A549 (cell line): ENCODE data around the gene PREX1. TPM values are rescaled to one million over a fixed set of nuclear protein-coding genes. Genes with fewer than 3 reads are reported as not detected.
"Not testable (repeated sequence)": the region's sequence is repeated elsewhere in the genome, so short reads cannot be mapped to it uniquely, and the experiment has no call there.

Source experiments
- ATAC-seq, 2 experiments: fragments of 200-7000 bp in 1 of 2; fragments of >200 bp in 1 of 2; cut with Nextera tagmentation in 1 of 2; cut with Tn5 transposase in 1 of 2; 3 replicates each; pipeline versions ENCODE4 v1.8.0 to v1.9.1; 2018 to 2020; ENCODE audit warnings: mild to moderate bottlenecking in 1 of 2, moderate library complexity in 1 of 2
- CTCF ChIA-PET: fragments of 300-600 bp; sonication (Branson Sonifier 250); formaldehyde crosslinking; extraction: SDS; loops from one replicate; lab custom pipeline; 2021; ENCODE audit warnings: antibody characterized with exemption, inconsistent platforms; lab: Yijun Ruan, JAX
- POLR2A ChIA-PET: fragments of 350-600 bp; formaldehyde crosslinking; extraction: SDS; loops from one replicate; lab custom pipeline; 2021; ENCODE audit warnings: antibody characterized with exemption, inconsistent platforms; lab: Yijun Ruan, JAX
- DNase-seq, 2 experiments: peaks; one replicate each; pipeline versions ENCODE4 v3.0.0 to v3.0.0-alpha.2; 2011 to 2016; ENCODE audit warnings: low read depth in 1 of 2, low spot score in 1 of 2
- FAIRE-seq: peaks from 2 replicates; lab custom pipeline; 2011; peaks lifted over from hg19 to GRCh38; lab: Jason Lieb, UNC
- H3K27ac ChIP-seq, 2 experiments: fragments of >200 bp; sonication (Bioruptor Twin); formaldehyde crosslinking; 3 replicates each; pipeline ENCODE4 v1.5.1; 2016 to 2017
- H3K4me1 ChIP-seq: fragments of >200 bp; sonication (Bioruptor Twin); formaldehyde crosslinking; 3 replicates; pipeline ENCODE4 v1.6.1; 2016
- H3K4me2 ChIP-seq: fragments of >200 bp; sonication (Bioruptor Twin); formaldehyde crosslinking; 3 replicates; pipeline ENCODE4 v1.6.1; 2016
- H3K4me3 ChIP-seq: fragments of >200 bp; sonication (Bioruptor Twin); formaldehyde crosslinking; 3 replicates; pipeline ENCODE4 v1.5.1; 2016
- H3K9me3 ChIP-seq: fragments of >200 bp; sonication (Bioruptor Twin); formaldehyde crosslinking; 3 replicates; pipeline ENCODE4 v1.6.1; 2016
- CHD2 ChIP-seq: fragments of 150-350 bp; IDR thresholded peaks from 2 replicates; pipeline ENCODE4 v1.6.1; 2014; ENCODE audit warnings: low read length; ENCODE audit not compliant: partially characterized antibody
- EP300 ChIP-seq, 2 experiments: fragments of >200 bp; sonication (Bioruptor Twin); formaldehyde crosslinking; IDR thresholded peaks; 2 replicates in 1 of 2; 3 replicates in 1 of 2; pipeline ENCODE4 v1.6.1; 2016 to 2017
- FOSL2 ChIP-seq, 2 experiments: fragments of 450-650 bp in 1 of 2; fragments of >200 bp in 1 of 2; sonication (Bioruptor Twin) in 1 of 2; formaldehyde crosslinking; IDR thresholded peaks; 2 replicates each; pipeline versions ENCODE4 v1.5.0 to v1.6.1; 2016 to 2020; ENCODE audit warnings: mild to moderate bottlenecking in 1 of 2, moderate library complexity in 1 of 2
- HEYL ChIP-seq: fragments of 250-450 bp; sonication (Bioruptor Pico); IDR thresholded peaks from 2 replicates; pipeline ENCODE4 v1.8.0; 2021; ENCODE audit warnings: mild to moderate bottlenecking, moderate library complexity
- HOXB5 ChIP-seq: fragments of 250-450 bp; sonication (Bioruptor Pico); IDR thresholded peaks from 2 replicates; pipeline ENCODE4 v1.5.0; 2020; ENCODE audit warnings: mild to moderate bottlenecking, moderate library complexity
- KDM1A ChIP-seq: fragments of 200-600 bp; sonication (generic); IDR thresholded peaks from 2 replicates; pipeline ENCODE4 v1.6.1; 2016; ENCODE audit warnings: low read depth, mild to moderate bottlenecking
- KDM5A ChIP-seq: fragments of 200-600 bp; sonication (generic); IDR thresholded peaks from 2 replicates; pipeline ENCODE4 v1.6.1; 2016; ENCODE audit warnings: antibody characterized with exemption, mild to moderate bottlenecking
- NFE2L2 ChIP-seq: fragments of 150-350 bp; conservative IDR thresholded peaks from 2 replicates; pipeline ENCODE4 v1.6.1; 2014; ENCODE audit warnings: low read length
- NR3C1 ChIP-seq: fragments of >200 bp; sonication (Bioruptor Twin); formaldehyde crosslinking; IDR thresholded peaks from 3 replicates; pipeline ENCODE4 v1.6.1; 2017
- POLR2A ChIP-seq: IDR thresholded peaks from 2 replicates; pipeline ENCODE4 v1.6.1; 2012; ENCODE audit warnings: mild to moderate bottlenecking, low read length
- POLR2AphosphoS2 ChIP-seq: conservative IDR thresholded peaks from 2 replicates; pipeline ENCODE4 v1.6.1; 2012; ENCODE audit warnings: low read length, improper control_type of control experiment, inconsistent platforms
- TFCP2L1 ChIP-seq: fragments of 250-450 bp; sonication (Bioruptor Pico); IDR thresholded peaks from 2 replicates; pipeline ENCODE4 v1.5.0; 2021; ENCODE audit warnings: mild to moderate bottlenecking
- TP53 ChIP-seq: fragments of 250-450 bp; sonication (Bioruptor Pico); IDR thresholded peaks from 2 replicates; pipeline ENCODE4 v1.5.0; 2021; ENCODE audit warnings: mild to moderate bottlenecking, moderate library complexity
- ZC3H11A ChIP-seq: fragments of 450-650 bp; IDR thresholded peaks from 2 replicates; pipeline ENCODE4 v1.6.1; 2014; ENCODE audit warnings: antibody characterized with exemption, mild to moderate bottlenecking
- ZNF302 ChIP-seq: fragments of 250-450 bp; sonication (Bioruptor Pico); IDR thresholded peaks from 2 replicates; pipeline ENCODE4 v1.9.0; 2021; ENCODE audit warnings: inconsistent platforms, mild to moderate bottlenecking, moderate library complexity
- WGBS: methylation state at CpG from one replicate; pipeline ENCODE4 v1.1.6; 2017; ENCODE audit errors: missing lambda C conversion rate; 5-methylcytosine and 5-hydroxymethylcytosine counted together
- polyA plus RNA-seq, 4 experiments: library from polyadenylated mRNA; depleted of rRNA in 3 of 4; stranded (reverse); fragments of >200 nt; fragmentation: RNase III in 1 of 4; extraction: RNeasy Plus Mini Kit Qiagen cat#74134 plus additional on column Dnase treatment in 1 of 4; gene quantifications; 2 replicates in 3 of 4; 3 replicates in 1 of 4; pipeline ENCODE4 v1.2.3, GENCODE V29; 2011 to 2017
- TF ChIP-seq, protein P1 (sequence below): IDR thresholded peaks from 2 replicates; pipeline ENCODE4 v1.6.1; 2012
- TF ChIP-seq, protein P2 (sequence below): fragments of >200 bp; sonication (Bioruptor Twin); formaldehyde crosslinking; IDR thresholded peaks from 3 replicates; pipeline ENCODE4 v1.6.1; 2016
- TF ChIP-seq, protein P3 (sequence below): fragments of 150-350 bp; IDR thresholded peaks from 2 replicates; pipeline ENCODE4 v1.6.1; 2014; ENCODE audit warnings: low read depth, mild to moderate bottlenecking, low read length
- TF ChIP-seq, protein P4 (sequence below): IDR thresholded peaks from 2 replicates; pipeline ENCODE4 v1.6.1; 2012

Gene PREX1
- polyA plus RNA-seq, 2 of the 4 experiments (the other 2 are of a cell fraction): 3.6 to 4.2 TPM

DNA sequence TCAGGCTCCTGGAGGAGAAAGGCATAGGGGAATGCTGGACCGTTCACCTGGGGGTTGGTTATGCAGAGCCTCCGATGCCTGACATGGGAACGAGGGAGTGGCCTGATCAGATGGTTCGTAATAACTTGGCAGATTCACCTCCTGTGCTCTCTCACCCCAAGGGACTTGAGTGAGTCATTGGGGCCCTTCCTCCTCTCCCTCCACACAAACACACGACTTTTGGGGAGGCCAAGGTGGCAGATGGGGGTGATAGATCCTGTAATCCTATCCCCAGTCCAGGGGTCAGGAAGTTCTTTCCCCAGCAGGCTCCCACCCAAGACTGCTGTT lies 48.1 kb upstream of the PREX1 start:
- 35% methylated on average over 5 of the region's 5 CpGs for WGBS
- Histone ChIP-seq H3K27ac (peak overlapping the region in 1 of 2 experiments; percentile 35; a peak in 2 of 6 replicates), H3K9me3 (no peaks in the 10 kb centered on the region), H3K4me1 (peaks cover 24% of the 10 kb centered on the region), H3K4me2 (peak overlapping the region; percentile 22; the same call in 1 of the 3 replicates), H3K4me3 (no peak overlapping the region)
- DNase-seq (no peak), FAIRE-seq (no peak), ATAC-seq (peak; percentile 53 to 59; a peak in 4 of 6 replicates)
- POLR2A ChIA-PET: no interaction called here
- TF ChIP-seq HEYL (CRISPR knock-in tag) (no peak), TP53 (no peak), ZNF302 (CRISPR knock-in tag) (no peak), HOXB5 (no peak), ZC3H11A (no peak), POLR2A (no peak), FOSL2 (IDR thresholded peaks at IDR 0.05) (no peak), FOSL2 (CRISPR knock-in tag; IDR thresholded peaks at IDR 0.05) (no peak), KDM1A (no peak), EP300 (IDR thresholded peaks at IDR 0.05) (no peak), KDM5A (no peak), NR3C1 (no peak), NFE2L2 (no peak), POLR2AphosphoS2 (no peak)
- TF ChIP-seq, protein P1, sequence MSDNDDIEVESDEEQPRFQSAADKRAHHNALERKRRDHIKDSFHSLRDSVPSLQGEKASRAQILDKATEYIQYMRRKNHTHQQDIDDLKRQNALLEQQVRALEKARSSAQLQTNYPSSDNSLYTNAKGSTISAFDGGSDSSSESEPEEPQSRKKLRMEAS: no peak
- CTCF ChIA-PET: interaction anchor here (2.5 to 6.2 kb wide), 2 partner anchors 29 to 219 kb away, joined by 7 to 35 read pairs; no protein-coding TSS in a partner anchor

DNA sequence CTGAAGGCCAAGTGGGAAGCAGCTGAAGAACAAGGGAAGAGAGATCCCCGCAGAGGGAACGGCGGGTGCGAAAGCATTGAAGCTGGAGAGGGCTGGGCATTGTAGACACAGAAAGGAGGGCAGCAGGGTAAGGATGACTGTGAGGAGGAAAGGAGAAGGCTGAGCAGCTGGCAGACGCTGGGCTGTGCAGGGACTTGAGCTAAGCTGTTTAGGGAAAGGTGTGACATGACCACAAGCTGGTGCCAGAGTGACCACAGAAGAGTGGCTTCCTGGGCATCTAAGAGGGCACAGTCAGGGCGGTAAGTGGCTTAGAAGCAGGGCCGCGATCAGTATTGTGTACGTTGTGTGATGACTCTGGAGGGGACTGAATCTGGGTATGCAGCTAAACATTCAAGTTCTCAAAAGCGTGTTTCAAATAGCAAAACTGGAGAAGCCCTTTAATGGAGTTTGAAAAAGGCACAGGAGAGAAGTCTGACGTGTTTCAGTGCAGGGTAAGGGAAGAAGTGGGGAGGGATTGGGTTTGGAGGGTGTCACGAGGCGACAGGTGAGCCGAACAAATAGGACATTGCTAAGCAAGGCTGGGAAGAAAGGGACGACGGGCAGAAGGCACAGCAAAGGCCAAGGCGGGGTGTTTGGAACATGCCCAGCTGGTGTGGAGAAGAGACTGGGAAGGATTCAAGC lies 47.6 kb upstream of the PREX1 start:
- H3K4me3 ChIP-seq: no peak overlapping the region
- 87% methylated on average over 17 of the region's 17 CpGs for WGBS
- DNase-seq (no peak), FAIRE-seq (no peak), ATAC-seq (peak in 1 of 2 experiments; percentile 53; a peak in 3 of 6 replicates)
- no peaks in the 10 kb centered on the region for H3K9me3 ChIP-seq
- POLR2A ChIA-PET: no interaction called here
- H3K4me1 ChIP-seq: peaks cover 24% of the 10 kb centered on the region
- TF ChIP-seq, protein P2, sequence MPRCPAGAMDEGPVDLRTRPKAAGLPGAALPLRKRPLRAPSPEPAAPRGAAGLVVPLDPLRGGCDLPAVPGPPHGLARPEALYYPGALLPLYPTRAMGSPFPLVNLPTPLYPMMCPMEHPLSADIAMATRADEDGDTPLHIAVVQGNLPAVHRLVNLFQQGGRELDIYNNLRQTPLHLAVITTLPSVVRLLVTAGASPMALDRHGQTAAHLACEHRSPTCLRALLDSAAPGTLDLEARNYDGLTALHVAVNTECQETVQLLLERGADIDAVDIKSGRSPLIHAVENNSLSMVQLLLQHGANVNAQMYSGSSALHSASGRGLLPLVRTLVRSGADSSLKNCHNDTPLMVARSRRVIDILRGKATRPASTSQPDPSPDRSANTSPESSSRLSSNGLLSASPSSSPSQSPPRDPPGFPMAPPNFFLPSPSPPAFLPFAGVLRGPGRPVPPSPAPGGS: no peak
- TF ChIP-seq, protein P3, sequence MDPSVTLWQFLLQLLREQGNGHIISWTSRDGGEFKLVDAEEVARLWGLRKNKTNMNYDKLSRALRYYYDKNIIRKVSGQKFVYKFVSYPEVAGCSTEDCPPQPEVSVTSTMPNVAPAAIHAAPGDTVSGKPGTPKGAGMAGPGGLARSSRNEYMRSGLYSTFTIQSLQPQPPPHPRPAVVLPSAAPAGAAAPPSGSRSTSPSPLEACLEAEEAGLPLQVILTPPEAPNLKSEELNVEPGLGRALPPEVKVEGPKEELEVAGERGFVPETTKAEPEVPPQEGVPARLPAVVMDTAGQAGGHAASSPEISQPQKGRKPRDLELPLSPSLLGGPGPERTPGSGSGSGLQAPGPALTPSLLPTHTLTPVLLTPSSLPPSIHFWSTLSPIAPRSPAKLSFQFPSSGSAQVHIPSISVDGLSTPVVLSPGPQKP: no peak
- TF ChIP-seq KDM5A (no peak), TFCP2L1 (no peak), ZNF302 (CRISPR knock-in tag) (no peak), POLR2A (no peak), NR3C1 (no peak), CHD2 (no peak)
- TF ChIP-seq, protein P4, sequence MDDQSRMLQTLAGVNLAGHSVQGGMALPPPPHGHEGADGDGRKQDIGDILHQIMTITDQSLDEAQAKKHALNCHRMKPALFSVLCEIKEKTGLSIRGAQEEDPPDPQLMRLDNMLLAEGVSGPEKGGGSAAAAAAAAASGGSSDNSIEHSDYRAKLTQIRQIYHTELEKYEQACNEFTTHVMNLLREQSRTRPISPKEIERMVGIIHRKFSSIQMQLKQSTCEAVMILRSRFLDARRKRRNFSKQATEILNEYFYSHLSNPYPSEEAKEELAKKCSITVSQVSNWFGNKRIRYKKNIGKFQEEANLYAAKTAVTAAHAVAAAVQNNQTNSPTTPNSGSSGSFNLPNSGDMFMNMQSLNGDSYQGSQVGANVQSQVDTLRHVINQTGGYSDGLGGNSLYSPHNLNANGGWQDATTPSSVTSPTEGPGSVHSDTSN: no peak
- TF ChIP-seq, protein P1: no peak
- peak overlapping the region; percentile 22; the same call in 1 of the 3 replicates for H3K4me2 ChIP-seq
- no peak overlapping the region; a peak in 2 of 6 replicates for H3K27ac ChIP-seq
- CTCF ChIA-PET: interaction anchor here (0.7 to 6.2 kb wide), 4 partner anchors 12 to 514 kb away, joined by 3 to 35 read pairs (median 4); no protein-coding TSS in a partner anchor

DNA sequence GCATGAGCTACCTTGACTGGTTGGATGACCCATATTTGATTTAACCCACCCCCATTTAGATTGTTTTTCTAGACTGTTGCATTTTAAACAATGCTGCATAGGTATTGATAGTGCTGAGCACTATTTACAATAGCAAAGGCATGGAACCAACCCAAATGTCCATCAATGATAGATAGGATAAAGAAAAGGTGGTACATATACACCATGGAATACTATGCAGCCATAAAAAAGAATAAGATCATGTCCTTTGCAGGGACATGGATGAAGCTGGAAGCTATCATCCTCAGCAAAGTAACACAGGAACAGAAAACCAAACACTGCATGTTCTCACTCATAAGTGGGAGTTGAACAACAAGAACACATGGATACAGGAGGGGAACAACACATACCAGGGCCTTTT lies 41.6 kb upstream of the PREX1 start:
- H3K9me3 ChIP-seq, ATAC-seq, DNase-seq, POLR2A ChIA-PET, H3K27ac ChIP-seq, H3K4me2 ChIP-seq, H3K4me3 ChIP-seq, FAIRE-seq: not testable (repeated sequence)
- peaks cover 16% of the 10 kb centered on the region for H3K4me1 ChIP-seq
- CTCF ChIA-PET: interaction anchor here (0.7 to 0.9 kb wide), 2 partner anchors 10 to 29 kb away, joined by 3 read pairs; no protein-coding TSS in a partner anchor
